OCI-LY7 (cell line): ENCODE results near the gene ACSM2B. TPM values are rescaled to one million over a fixed set of nuclear protein-coding genes. Genes with fewer than 3 reads are reported as not detected.

Experiments
- BruUV-seq: library from RNA; stranded (reverse); fragments of 400-500 nt; replicated peaks from 2 replicates; lab custom pipeline; 2021; lab: Mats Ljungman, UMichigan
- CTCF ChIA-PET: fragments of 300-600 bp; sonication (Branson Sonifier 250); formaldehyde crosslinking; loops from one replicate; lab custom pipeline; 2022; ENCODE audit warnings: antibody characterized with exemption; ENCODE audit not compliant: unreplicated experiment; lab: Charles Lee
- POLR2A ChIA-PET: fragments of 300-600 bp; sonication (Branson Sonifier 250); formaldehyde crosslinking; loops from one replicate; lab custom pipeline; 2022; ENCODE audit warnings: antibody characterized with exemption; lab: Charles Lee
- DNase-seq: peaks from one replicate; pipeline ENCODE4 v3.0.0-alpha.2; 2015; ENCODE audit warnings: low spot score
- H2AFZ ChIP-seq: fragments of 200-600 bp; sonication (generic), shearing (Covaris generic); 2 replicates; pipeline ENCODE4 v1.6.1; 2014; ENCODE audit warnings: mild to moderate bottlenecking, antibody characterized with exemption, low read length, moderate library complexity
- H3K27ac ChIP-seq: fragments of 200-600 bp; sonication (generic); 2 replicates; pipeline ENCODE4 v1.5.1; 2014; ENCODE audit warnings: mixed run types, low read depth, mild to moderate bottlenecking, moderate library complexity, low read length, inconsistent platforms; ENCODE audit not compliant: poor library complexity, severe bottlenecking
- H3K36me3 ChIP-seq: fragments of 200-600 bp; sonication (generic); 2 replicates; pipeline ENCODE4 v1.6.1; 2014; ENCODE audit warnings: mild to moderate bottlenecking, antibody characterized with exemption, low read length, moderate library complexity, mixed read lengths; ENCODE audit not compliant: insufficient read depth
- H3K4me1 ChIP-seq: fragments of 200-600 bp; sonication (generic); 2 replicates; pipeline ENCODE4 v1.5.1; 2014; ENCODE audit warnings: mild to moderate bottlenecking, low read length; ENCODE audit not compliant: insufficient read depth, poor library complexity, severe bottlenecking
- H3K4me2 ChIP-seq: fragments of 200-600 bp; sonication (generic); 2 replicates; pipeline ENCODE4 v1.6.1; 2014; ENCODE audit warnings: mild to moderate bottlenecking, low read length
- H3K4me3 ChIP-seq: fragments of 200-600 bp; sonication (generic); 2 replicates; pipeline ENCODE4 v1.5.1; 2014; ENCODE audit warnings: mild to moderate bottlenecking, low read depth, low read length; ENCODE audit not compliant: poor library complexity, severe bottlenecking
- H3K79me2 ChIP-seq: fragments of 200-600 bp; sonication (generic); 2 replicates; pipeline ENCODE4 v1.6.1; 2016; ENCODE audit warnings: low read depth, mild to moderate bottlenecking, low read length, moderate library complexity, mixed read lengths; ENCODE audit not compliant: insufficient read depth
- H3K9me2 ChIP-seq: fragments of 200-600 bp; sonication (generic); 2 replicates; pipeline ENCODE4 v1.6.1; 2016; ENCODE audit warnings: mild to moderate bottlenecking, low read length, mixed read lengths; ENCODE audit not compliant: insufficient read depth
- H3K9me3 ChIP-seq: fragments of 200-600 bp; sonication (generic); 2 replicates; pipeline ENCODE4 v1.6.1; 2014; ENCODE audit warnings: mild to moderate bottlenecking, mixed run types, low read length, mixed read lengths
- H4K20me1 ChIP-seq: fragments of 200-600 bp; sonication (generic); 2 replicates; pipeline ENCODE4 v1.6.1; 2014; ENCODE audit warnings: mild to moderate bottlenecking, antibody characterized with exemption, low read length, moderate library complexity, mixed read lengths; ENCODE audit not compliant: insufficient read depth
- CTCF ChIP-seq: fragments of 200-600 bp; sonication (generic); conservative IDR thresholded peaks from 2 replicates; pipeline ENCODE4 v1.5.1; 2014; ENCODE audit warnings: mild to moderate bottlenecking, antibody characterized with exemption, low read length, moderate library complexity, mixed read lengths
- EZH2phosphoT487 ChIP-seq: fragments of 200-600 bp; sonication (generic); IDR thresholded peaks from 2 replicates; pipeline ENCODE4 v1.6.1; 2018; ENCODE audit warnings: low read depth, borderline replicate concordance, mild to moderate bottlenecking, mixed run types, antibody characterized with exemption, low read length, moderate library complexity, mixed read lengths
- intact Hi-C: fragments of 100-400 bp; cut with micrococcal nuclease; formaldehyde crosslinking; loops from one replicate; pipeline ENCODE4 v1.10.0; 2022; ENCODE audit not compliant: unreplicated experiment
- total RNA-seq, 2 experiments: library from RNA; depleted of rRNA in 1 of 2; stranded (reverse); fragments of >200 nt in 1 of 2; shearing (Covaris generic) in 1 of 2; gene quantifications; 2 replicates each; pipeline ENCODE4 v1.2.3, GENCODE V29; 2014 to 2022

Gene ACSM2B
- total RNA-seq, 2 experiments from 2014 or later: not detected

GRCh38 chr16:20611350-20611902 is 35.3 kb upstream of the ACSM2B start:
- Histone ChIP-seq H4K20me1 (no peaks in the 10 kb centered on the region), H3K9me2 (no peaks in the 10 kb centered on the region), H3K79me2 (no peaks in the 10 kb centered on the region), H3K36me3 (no peaks in the 10 kb centered on the region), H3K4me2 (no peak overlapping the region), H3K9me3 (no peaks in the 10 kb centered on the region), H3K4me3 (no peak overlapping the region), H3K27ac (no peak overlapping the region), H2AFZ (no peak overlapping the region), H3K4me1 (no peaks in the 10 kb centered on the region)
- no TSS peak for BruUV-seq
- TF ChIP-seq CTCF: no peak
- no peak for TF ChIP-seq EZH2phosphoT487
- no peak for DNase-seq
- intact Hi-C loops: no loop called here
- ChIA-PET CTCF (no interaction called here), POLR2A (no interaction called here)

GRCh38 chr16:20610892-20611349 is 34.8 kb upstream of the ACSM2B start:
- H3K9me2 ChIP-seq: no peaks in the 10 kb centered on the region
- ChIA-PET CTCF (no interaction called here), POLR2A (no interaction called here)
- no peak overlapping the region for H3K27ac ChIP-seq
- no peaks in the 10 kb centered on the region for H4K20me1 ChIP-seq
- H3K9me3 ChIP-seq: no peaks in the 10 kb centered on the region
- TF ChIP-seq EZH2phosphoT487: no peak
- no peak for TF ChIP-seq CTCF
- BruUV-seq: no TSS peak
- no peaks in the 10 kb centered on the region for H3K79me2 ChIP-seq
- no peaks in the 10 kb centered on the region for H3K36me3 ChIP-seq
- intact Hi-C loops: no loop called here
- no peak for DNase-seq
- no peak overlapping the region for H3K4me3 ChIP-seq
- no peak overlapping the region for H3K4me2 ChIP-seq
- H3K4me1 ChIP-seq: no peaks in the 10 kb centered on the region
- no peak overlapping the region for H2AFZ ChIP-seq

GRCh38 chr16:20610211-20610891 is 34.2 kb upstream of the ACSM2B start:
- Histone ChIP-seq H4K20me1 (no peaks in the 10 kb centered on the region), H2AFZ (no peak overlapping the region), H3K4me2 (no peak overlapping the region), H3K79me2 (no peaks in the 10 kb centered on the region), H3K36me3 (no peaks in the 10 kb centered on the region), H3K4me1 (no peaks in the 10 kb centered on the region), H3K27ac (no peak overlapping the region), H3K9me2 (no peaks in the 10 kb centered on the region), H3K9me3 (no peaks in the 10 kb centered on the region), H3K4me3 (no peak overlapping the region)
- TF ChIP-seq EZH2phosphoT487: no peak
- no peak for TF ChIP-seq CTCF
- ChIA-PET CTCF (no interaction called here), POLR2A (interaction anchor here (0.7 kb wide), 1 partner anchor 565 kb away, joined by 3 read pairs; no protein-coding TSS in a partner anchor)
- DNase-seq: no peak
- no TSS peak for BruUV-seq
- intact Hi-C loops: no loop called here
